Endodermal cell (in vitro differentiated cells): ENCODE measurements around the gene XAGE5. TPM values are rescaled to one million over a fixed set of nuclear protein-coding genes. Genes with fewer than 3 reads are reported as not detected.
"Not testable (repeated sequence)": the region's sequence is repeated elsewhere in the genome, so short reads cannot be mapped to it uniquely, and the experiment has no call there.

Source experiments
- DNase-seq: peaks from one replicate; pipeline ENCODE4 v3.0.0-alpha.2; 2017
- H3K27ac ChIP-seq: 2 replicates; pipeline ENCODE4 v1.5.1; 2013; ENCODE audit warnings: mild to moderate bottlenecking, low read depth, low read length, moderate library complexity
- H3K27me3 ChIP-seq: 2 replicates; pipeline ENCODE4 v1.6.1; 2013; ENCODE audit warnings: mild to moderate bottlenecking, low read length, moderate library complexity; ENCODE audit not compliant: insufficient read depth, control insufficient read depth, poor library complexity, severe bottlenecking
- H3K36me3 ChIP-seq: 2 replicates; pipeline ENCODE4 v1.7.0; 2013; ENCODE audit warnings: mild to moderate bottlenecking, low read length, moderate library complexity; ENCODE audit not compliant: control insufficient read depth, insufficient read depth
- H3K4me1 ChIP-seq: one replicate; pipeline ENCODE4 v1.7.0; 2013; ENCODE audit warnings: low read length; ENCODE audit not compliant: control insufficient read depth, insufficient read depth
- H3K4me3 ChIP-seq: 2 replicates; pipeline ENCODE4 v1.5.1; 2013; ENCODE audit warnings: mild to moderate bottlenecking, low read length, moderate library complexity
- H3K9ac ChIP-seq: 2 replicates; pipeline ENCODE4 v1.6.1; 2013; ENCODE audit warnings: mild to moderate bottlenecking, low read length, moderate library complexity; ENCODE audit not compliant: poor library complexity, severe bottlenecking; ENCODE audit errors: extremely low read depth
- H3K9me3 ChIP-seq: 2 replicates; pipeline ENCODE4 v1.6.1; 2013; ENCODE audit warnings: mild to moderate bottlenecking, low read length, moderate library complexity; ENCODE audit not compliant: control insufficient read depth
- H3K27ac Mint-ChIP-seq: 2 replicates; pipeline ENCODE4 v1.8.0; 2020; ENCODE audit warnings: mixed read lengths
- H3K27me3 Mint-ChIP-seq: 2 replicates; pipeline ENCODE4 v1.8.0; 2021; ENCODE audit warnings: mild to moderate bottlenecking, mixed read lengths; ENCODE audit not compliant: insufficient read depth
- H3K36me3 Mint-ChIP-seq: 2 replicates; pipeline ENCODE4 v1.8.0; 2020; ENCODE audit warnings: low read depth, mixed read lengths
- H3K4me1 Mint-ChIP-seq: 2 replicates; pipeline ENCODE4 v1.8.0; 2020; ENCODE audit warnings: mixed read lengths
- H3K4me3 Mint-ChIP-seq: 2 replicates; pipeline ENCODE4 v1.8.0; 2020; ENCODE audit warnings: mild to moderate bottlenecking, moderate library complexity, mixed read lengths
- H3K9me3 Mint-ChIP-seq: 2 replicates; pipeline ENCODE4 v1.8.0; 2020; ENCODE audit warnings: mild to moderate bottlenecking, mixed read lengths
- WGBS, 2 experiments: methylation state at CpG; one replicate each; pipeline versions ENCODE4 v1.1.5 to v1.1.7; 2013; ENCODE audit warnings: missing lambda C conversion rate in 2 of 2, mixed read lengths in 1 of 2; ENCODE audit not compliant: insufficient coverage in 1 of 2, insufficient read length in 1 of 2; 5-methylcytosine and 5-hydroxymethylcytosine counted together
- total RNA-seq, 2 donors: library from RNA; stranded (reverse); fragmentation: NEBNext Ultra II Directional in 1 of 2; extraction: Animal tissue kit (Norgen Biotek cat#: 25700) in 1 of 2; gene quantifications; 2 replicates in 1 of 2; 3 replicates in 1 of 2; pipeline ENCODE4 v1.2.1, GENCODE V29; 2021
- TF ChIP-seq, protein P1 (sequence below): fragments of 200-600 bp; sonication (generic); conservative IDR thresholded peaks from 2 replicates; pipeline ENCODE4 v1.5.0; 2021; ENCODE audit warnings: antibody characterized with exemption, mild to moderate bottlenecking

Gene XAGE5
- total RNA-seq, 2 donors from 2014 or later, result not detected

DNA sequence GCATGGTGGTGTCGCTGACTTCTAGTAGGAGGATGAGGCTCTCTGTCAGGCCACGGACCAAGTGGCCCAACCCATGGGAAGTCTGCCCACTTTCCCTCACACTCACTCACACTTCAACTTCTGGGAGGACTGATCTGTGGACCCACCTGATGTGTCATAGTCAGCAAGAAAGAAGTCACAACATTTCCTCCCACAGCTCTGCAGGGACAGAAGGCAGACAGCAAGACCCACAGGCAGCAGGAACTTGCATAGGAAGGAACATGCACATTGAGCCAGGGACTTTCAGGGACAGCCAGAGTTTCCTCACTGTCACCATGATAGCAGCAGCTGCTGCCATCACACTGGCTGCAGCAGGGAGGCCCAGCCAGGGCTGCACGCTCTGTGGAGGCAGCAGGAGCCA is 19.5 kb downstream of the XAGE5 start:
- Histone ChIP-seq H3K9me3 (no peaks in the 10 kb centered on the region), H3K27me3 (no peaks in the 10 kb centered on the region), H3K4me1 (no peaks in the 10 kb centered on the region), H3K9ac (no peak overlapping the region), H3K4me3 (no peak overlapping the region), H3K27ac (no peak overlapping the region), H3K36me3 (no peaks in the 10 kb centered on the region)
- Mint-ChIP-seq H3K36me3 (no peaks in the 10 kb centered on the region), H3K4me3 (no peak overlapping the region), H3K4me1 (no peaks in the 10 kb centered on the region), H3K27me3 (peaks cover 9% of the 10 kb centered on the region), H3K9me3 (peaks cover 59% of the 10 kb centered on the region), H3K27ac (no peak overlapping the region)
- TF ChIP-seq, protein P1, sequence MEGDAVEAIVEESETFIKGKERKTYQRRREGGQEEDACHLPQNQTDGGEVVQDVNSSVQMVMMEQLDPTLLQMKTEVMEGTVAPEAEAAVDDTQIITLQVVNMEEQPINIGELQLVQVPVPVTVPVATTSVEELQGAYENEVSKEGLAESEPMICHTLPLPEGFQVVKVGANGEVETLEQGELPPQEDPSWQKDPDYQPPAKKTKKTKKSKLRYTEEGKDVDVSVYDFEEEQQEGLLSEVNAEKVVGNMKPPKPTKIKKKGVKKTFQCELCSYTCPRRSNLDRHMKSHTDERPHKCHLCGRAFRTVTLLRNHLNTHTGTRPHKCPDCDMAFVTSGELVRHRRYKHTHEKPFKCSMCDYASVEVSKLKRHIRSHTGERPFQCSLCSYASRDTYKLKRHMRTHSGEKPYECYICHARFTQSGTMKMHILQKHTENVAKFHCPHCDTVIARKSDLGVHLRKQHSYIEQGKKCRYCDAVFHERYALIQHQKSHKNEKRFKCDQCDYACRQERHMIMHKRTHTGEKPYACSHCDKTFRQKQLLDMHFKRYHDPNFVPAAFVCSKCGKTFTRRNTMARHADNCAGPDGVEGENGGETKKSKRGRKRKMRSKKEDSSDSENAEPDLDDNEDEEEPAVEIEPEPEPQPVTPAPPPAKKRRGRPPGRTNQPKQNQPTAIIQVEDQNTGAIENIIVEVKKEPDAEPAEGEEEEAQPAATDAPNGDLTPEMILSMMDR, result no peak
- 43% methylated on average over 2 of the region's 3 CpGs; no CpG with 5 or more reads in 1 of the 2 experiments for WGBS, 2 experiments
- no peak for DNase-seq

DNA sequence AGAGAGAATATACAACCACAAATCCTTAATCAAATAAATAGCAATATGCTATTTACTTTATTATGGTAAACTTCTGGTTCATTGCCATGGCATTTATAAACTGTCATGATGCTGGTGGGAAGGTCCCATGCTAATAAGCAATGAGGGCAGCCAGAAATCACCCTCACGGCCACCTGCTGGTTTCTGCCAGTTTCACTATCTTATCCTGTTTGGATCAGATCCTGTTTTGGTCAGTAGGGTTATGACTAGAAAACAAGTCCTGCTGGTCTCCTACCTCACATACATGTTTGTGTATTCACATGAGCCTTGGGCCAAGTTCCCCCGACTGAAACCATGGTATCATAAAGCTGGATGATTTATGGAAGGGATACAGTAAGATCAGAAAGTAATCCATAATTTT is 28.1 kb downstream of the XAGE5 start:
- no peaks in the 10 kb centered on the region for H3K36me3 ChIP-seq
- H3K27ac ChIP-seq, result no peak overlapping the region
- no peaks in the 10 kb centered on the region for H3K4me1 ChIP-seq
- Mint-ChIP-seq H3K9me3 (peaks cover 38% of the 10 kb centered on the region), H3K4me3 (no peak overlapping the region), H3K4me1 (no peaks in the 10 kb centered on the region), H3K27me3 (peaks cover 10% of the 10 kb centered on the region), H3K27ac (no peak overlapping the region), H3K36me3 (no peaks in the 10 kb centered on the region)
- H3K4me3 ChIP-seq, result no peak overlapping the region
- TF ChIP-seq, protein P1, result no peak
- 90% methylated on average over 1 of the region's 2 CpGs; no CpG with 5 or more reads in 1 of the 2 experiments for whole genome bisulfite sequencing, 2 experiments
- no peak for DNase-seq
- no peak overlapping the region for H3K9ac ChIP-seq
- H3K9me3 ChIP-seq, result no peaks in the 10 kb centered on the region
- H3K27me3 ChIP-seq, result no peaks in the 10 kb centered on the region

DNA sequence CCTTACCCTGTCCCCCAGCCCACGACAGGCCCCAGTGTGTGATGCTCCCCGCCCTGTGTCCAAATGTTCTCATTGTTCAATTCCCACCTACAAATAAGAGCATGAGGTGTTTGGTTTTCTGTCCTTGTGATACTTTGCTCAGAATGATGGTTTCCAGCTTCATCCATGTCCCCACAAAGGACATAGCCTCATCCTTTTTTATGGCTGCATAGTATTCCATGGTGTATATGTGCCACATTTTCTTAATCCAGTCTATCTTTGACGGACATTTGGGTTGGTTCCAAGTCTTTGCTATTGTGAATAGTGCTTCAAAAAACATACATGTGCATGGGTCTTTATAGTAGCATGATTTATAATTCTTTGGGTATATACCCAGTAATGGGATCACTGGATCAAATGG is 32.5 kb downstream of the XAGE5 start:
- Mint-ChIP-seq H3K27me3 (peaks cover 24% of the 10 kb centered on the region), H3K9me3 (peaks cover 53% of the 10 kb centered on the region)
- not testable (repeated sequence) for H3K27me3 ChIP-seq, H3K9ac ChIP-seq, H3K27ac ChIP-seq, H3K4me3 Mint-ChIP-seq, H3K27ac Mint-ChIP-seq, H3K4me1 ChIP-seq, H3K36me3 ChIP-seq, H3K36me3 Mint-ChIP-seq, H3K4me1 Mint-ChIP-seq, DNase-seq, H3K9me3 ChIP-seq, H3K4me3 ChIP-seq
- WGBS, 2 experiments, result 54 to 100% methylated on average over 1 to 2 of the region's 3 CpGs
